Measurements from ENCODE around the gene TDRD7.
A peak's percentile ranks its signal among the peaks of the same experiment; 100 is the strongest.

Gene TDRD7

DNA sequence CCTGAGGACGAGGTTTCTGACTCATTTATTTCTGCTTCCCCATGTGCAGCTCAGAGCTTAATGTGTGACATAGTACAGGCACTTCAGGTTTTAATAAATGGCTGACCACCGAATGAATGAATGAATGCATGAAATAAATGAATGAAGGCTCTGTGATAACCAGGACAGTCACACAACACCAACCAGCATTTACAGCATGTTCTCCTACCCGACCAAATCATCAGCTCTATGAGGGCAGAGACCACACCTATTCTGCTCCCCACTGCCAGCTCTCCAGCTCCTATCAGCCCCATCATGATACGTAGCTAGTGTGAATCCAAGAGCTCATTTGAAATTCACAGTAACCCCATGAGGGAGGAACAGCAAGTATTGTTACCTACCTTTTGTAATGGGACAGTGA lies 94.4 kb downstream of the TDRD7 start:
- DNase-seq (ENCODE audit: low spot score): no peak

DNA sequence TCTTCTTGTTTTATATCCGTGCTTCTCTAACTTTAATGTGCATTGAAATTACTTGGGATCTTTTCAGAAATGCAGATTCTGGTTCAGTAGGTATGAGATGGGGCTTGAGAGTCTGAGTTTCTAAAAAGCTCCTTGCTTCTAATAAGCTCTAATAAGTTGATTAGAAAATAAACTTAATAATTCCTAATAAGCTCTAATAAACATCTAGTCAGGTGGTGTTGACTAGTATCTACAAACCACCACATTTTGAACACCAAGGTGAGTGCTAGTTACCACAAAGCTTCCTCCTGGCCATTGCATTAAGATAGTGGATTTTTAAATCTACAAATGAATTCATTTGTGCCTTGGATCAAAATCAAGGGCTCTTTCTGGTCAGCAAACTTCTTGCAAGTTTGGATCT lies 94.9 kb downstream of the TDRD7 start:
- no peak for DNase-seq (ENCODE audit: low spot score)

DNA sequence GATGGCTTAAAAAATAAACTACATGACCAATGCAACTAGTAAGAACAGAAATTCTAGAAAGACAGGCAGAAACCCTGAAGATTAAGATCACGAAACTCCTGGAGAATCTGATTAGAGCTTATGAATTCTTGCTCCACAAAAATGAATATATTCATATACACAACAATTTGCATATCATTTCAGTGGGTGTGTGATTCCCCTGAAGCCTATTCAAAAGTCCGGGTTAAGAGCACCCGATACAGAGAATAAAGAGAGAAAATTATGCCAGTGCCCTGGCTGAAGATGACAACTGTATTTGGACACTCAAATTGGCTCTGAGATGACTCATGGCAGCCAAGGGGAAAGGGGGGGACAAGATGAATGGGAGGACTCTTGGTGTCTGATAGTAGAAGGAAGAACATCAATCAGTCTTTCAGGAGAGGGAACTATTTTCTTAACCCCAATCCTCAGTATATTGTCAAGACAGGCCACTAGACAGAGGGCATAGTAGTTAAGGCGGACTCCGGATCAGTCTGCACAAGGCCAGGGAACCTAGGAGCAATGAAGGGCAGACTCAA lies 95.6 kb downstream of the TDRD7 start:
- DNase-seq (ENCODE audit: low spot score): no peak

DNA sequence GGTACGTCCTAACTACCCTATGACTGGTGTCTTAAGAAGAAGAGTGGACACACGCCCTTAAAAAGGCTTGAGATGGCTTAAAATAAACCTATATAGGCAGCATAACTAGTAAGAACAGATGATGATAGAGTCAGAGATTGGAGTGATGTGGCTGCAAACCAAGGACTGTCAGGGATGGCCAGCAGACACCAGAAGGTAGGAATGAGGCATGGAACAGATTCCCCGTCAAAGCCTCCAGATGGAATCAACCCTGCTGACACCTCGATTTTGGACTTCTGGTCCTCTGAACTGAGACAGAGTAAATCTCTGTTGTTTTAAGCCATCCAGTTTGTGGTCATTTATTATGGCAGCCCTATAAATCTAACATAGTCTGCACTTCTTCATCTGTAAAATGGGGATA lies 97.0 kb downstream of the TDRD7 start:
- DNase-seq (ENCODE audit: low spot score): no peak

DNA sequence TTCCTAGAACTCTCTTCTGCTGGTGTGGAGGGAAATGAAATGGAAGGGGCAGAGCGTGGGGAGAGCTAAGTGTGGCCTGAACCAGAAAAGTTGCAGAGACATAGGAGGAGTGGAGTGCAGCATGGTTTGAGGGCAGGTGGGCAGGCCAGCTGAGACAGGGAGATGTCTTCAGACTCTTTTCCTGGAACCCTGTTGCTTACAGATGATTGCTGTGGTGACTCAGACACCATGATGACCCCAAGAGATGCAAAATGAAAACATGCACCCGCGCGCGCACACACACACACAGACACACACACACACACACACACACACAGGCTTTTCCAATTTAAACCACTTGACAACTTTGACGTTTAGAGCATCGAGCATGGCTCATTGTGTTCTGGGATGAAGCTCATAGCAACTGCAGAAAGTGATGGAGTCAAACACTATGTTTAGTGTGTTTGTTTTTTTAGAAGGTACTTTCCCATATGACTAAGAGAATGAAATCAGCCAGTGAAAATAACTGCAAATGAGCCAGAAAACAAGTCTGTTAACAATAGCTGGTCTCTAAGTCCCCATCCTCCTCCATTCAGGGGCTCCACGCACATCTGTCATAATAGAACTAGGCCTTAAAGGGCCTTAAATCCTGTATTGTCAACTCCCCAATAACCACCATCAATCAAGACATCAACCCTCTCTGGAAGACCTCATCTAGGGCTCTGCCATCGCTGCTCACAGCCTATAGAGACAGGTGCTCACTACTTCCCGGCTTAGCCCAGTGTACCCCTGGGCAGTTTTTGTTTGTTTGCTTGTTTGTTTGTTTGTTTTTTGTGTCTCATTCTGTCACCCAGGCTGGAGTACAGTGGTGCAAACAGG lies 99.1 kb downstream of the TDRD7 start:
- DNase-seq (ENCODE audit: low spot score): no peak

DNA sequence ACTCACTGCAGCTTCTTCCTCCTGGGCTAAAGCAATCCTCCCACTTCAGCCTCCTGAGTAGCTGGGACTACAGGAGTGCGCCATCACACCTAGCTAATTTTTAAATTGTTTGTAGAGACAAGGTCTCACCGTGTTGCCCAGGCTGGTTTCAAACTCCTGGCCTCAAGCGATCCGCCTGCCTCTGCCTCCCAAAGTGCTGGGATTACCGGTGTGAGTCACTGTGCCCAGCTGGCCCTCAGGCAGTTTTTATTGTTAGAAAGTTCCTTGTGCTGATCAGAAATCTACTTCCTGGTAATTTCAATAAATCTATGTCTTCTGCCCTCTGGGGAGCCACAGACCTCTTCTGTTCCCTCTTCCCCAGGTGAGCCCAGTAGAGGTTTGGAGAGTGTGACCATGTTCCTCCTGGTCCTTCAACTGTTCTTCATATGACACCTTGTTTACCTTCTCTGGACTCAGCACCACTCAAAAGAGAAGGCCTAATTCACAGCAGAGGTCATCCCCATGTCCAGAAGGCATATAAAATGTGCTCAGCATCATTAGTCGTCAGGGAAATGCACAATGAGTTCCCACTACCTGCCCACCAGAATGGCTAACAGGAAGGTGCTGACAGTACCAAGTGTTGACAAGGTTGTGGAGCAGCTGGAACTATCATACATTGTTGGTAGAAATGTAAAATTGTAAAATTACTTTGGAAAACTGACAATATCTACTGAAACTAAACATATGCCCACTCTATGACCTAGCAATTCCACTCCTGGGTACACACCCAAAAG lies 99.9 kb downstream of the TDRD7 start:
- DNase-seq (ENCODE audit: low spot score): no peak

DNA sequence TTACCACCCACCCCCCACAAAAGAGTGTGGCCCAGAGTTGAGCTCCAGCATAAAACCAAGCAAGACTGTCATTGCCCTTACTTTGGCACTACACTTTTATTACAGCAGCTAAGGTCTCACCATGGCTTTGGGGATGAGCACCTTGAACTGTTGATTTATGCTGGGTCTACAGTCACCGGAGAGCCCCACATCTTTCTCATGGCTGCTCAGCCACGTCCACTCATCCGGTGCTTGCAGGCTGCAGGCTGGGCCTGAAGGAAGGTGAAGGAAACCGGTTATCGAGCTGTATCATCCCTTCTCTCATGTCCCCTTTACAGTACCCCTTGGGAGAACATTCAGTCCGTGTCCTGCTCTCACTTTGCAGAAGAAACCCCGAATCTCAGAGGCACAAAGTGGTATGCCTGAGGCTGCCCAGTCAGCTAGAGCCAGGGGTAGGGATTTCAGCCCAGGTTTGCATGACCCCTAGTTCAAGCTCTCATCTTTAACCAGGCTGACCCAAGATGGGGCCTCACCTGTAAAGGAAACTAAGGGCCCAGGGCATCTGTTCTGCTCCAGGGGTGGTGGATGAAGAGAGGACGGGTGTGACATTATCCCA lies 101.2 kb downstream of the TDRD7 start:
- no peak for DNase-seq (ENCODE audit: low spot score)

DNA sequence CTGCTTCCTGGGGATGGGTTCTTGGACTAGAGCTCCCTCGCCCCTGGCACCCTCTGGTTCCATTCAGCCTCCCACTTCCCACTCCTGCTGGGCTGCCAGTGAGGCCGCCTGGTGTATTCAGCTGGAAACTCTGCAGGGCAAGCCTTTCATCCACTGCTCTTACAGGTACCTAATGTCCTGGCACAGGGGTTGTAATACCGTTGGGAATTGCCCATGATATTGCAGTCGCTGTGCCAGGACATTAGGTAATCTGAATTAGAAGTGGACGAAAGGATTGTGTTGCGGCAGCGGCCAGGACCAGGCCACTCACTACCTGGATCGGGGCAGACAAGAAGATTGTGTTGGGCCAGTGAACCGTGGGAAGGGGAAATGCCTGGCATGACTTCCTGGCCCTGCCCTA lies 102.6 kb downstream of the TDRD7 start:
- no peak for DNase-seq (ENCODE audit: low spot score)

DNA sequence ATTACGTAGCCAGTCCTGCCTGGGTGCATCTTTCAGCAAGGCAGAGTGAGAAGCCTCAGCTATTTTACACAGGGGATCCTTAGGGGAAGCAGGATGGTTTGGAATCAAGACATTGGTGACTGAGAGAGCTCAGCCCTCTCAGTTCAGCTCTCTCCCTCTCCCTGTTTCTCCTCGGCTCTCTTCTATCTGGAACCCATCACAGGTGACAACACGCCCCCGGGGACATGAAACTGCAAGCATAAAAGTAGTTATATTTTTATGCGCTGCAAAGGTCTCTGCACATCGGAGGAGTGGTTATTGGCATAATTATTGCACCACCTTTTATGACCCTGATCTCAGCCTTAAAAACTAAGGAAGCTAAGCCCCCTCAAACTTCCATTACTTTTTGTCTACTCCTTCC lies 103.8 kb downstream of the TDRD7 start:
- DNase-seq (ENCODE audit: low spot score): no peak

DNA sequence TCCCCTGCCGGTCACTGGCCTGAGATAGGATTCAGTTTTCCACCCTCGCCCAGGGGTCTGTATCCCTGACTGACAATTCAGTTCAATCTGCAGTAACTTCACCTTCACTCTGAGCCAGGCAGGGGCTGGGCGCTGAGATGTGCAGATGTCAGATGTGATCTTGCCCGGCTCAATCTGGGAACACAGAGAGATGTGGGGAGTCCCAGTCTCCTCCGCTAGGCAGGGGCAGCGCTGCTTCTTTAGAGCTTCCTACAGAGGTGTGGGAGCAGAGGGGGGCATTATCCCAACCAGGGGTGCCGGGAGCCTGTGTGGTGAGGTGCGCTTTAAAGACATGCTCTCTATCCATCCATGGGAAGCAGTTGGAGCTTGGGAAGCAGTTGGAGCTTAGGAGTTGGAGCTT lies 104.2 kb downstream of the TDRD7 start:
- DNase-seq (ENCODE audit: low spot score): no peak

DNA sequence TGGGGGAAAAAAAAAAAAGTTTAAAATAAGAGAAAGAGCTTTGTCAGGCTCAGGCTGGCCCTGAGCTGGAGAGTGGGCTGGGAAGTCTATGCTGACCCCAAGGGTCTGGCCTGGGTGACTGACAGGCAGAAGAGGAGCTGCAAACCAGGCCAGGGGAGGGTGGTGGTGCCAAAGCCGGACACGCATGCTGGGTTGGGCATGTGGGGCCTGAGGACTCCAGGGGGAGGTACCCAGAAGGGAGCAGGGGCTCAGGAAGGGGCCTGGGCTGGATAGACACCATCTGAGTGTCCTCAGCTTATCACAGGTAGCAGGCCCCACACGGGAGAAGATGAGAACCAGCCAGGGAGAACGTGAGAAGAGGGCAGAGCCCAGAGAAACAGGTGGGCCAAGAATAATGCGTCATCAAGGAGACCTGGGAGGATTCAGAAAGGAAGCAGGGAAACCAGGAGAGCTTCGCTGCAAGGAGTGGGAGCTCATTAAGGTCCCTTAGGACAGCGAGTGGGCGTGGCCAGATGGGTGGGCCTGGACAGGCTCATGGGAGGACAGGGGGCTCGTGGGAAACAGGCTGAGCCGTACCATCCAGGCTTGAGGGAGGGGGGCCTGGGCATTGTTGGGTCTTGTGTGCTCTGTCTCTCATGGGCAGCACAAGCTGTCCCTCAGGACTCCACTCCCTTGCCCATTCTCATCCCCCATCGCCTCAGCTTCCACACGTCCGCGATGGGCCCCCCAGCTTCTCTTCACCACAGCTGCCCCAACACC lies 105.6 kb downstream of the TDRD7 start:
- no peak for DNase-seq (ENCODE audit: low spot score)

DNA sequence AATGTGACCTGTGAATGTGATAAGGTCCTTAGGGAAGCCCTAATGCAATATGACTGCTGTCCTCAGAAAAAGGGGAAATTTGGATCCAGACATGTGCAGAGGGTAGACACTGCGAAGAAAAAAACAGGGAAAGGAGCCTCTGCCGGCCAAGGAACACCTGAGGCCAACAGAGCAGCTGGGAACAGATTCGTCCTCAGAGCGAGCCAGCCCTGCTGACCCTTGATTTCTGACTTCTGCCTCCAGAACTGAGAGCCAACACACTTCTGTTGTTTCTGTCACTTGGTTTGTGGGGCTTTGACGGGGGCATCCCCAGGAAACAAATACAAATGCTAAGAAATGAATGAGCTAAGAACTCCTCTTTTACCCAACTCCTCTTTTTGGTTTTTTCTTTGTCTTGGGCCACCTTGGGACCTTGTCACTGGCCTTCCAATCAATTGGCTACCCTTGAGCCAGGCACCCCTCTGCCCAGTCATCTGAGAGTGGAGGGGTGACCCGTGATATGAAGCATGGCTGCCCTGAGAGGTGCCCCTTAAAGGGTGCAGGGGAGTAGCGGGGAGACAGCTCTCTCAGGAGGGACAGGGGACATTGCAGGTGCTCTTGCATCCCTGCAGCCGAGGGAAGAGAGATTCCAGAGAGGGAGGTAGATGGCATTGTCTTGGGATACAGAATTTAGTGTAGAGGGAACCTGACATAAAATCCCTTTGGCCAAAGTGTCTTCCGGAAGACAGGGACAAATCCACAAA lies 106.4 kb downstream of the TDRD7 start:
- DNase-seq (ENCODE audit: low spot score): no peak

DNA sequence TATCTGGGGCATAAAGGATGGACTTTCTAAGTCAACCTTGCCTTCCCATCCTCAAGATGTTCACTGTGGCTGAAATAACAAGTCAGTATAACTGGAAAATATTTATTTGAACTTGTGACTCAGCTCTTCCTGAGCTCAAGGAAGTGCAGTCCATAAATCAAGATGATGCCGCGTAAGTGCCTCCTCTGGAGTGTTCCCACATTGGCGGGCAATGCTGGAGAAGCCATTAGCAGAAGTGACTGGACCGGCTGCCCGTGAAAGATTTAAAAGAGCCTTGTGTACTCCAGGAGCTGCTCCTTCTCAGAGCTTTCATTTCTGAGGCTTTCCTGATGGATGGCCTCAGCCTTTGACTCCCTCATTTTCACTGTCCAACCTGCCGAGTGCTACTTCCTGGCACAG lies 107.0 kb downstream of the TDRD7 start:
- no peak for DNase-seq (ENCODE audit: low spot score)

DNA sequence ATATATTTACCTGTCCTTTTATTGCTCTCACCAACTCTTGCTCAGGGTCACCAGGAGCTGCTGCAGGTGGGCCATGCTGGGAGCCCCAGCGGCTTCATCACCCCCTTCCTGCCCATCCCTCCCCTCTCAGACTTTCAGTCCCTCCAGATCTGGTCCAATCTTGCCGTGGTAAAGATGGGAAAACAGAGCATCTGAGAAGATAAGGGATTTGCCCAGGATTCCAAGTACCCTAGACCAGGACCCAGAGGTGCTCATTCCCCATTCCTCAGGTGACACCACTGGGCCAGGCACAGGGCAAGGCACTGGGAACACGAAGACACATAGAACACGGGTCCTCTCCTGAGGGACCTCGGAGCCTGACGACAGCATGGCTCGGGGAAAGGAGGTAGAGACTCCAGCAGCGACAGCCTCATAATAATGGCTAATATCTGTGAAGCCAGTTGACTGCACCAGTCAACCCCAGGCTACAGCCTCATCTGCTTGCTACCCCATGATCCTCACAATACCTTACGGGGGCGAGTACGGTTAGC lies 107.6 kb downstream of the TDRD7 start:
- DNase-seq (ENCODE audit: low spot score): no peak

DNA sequence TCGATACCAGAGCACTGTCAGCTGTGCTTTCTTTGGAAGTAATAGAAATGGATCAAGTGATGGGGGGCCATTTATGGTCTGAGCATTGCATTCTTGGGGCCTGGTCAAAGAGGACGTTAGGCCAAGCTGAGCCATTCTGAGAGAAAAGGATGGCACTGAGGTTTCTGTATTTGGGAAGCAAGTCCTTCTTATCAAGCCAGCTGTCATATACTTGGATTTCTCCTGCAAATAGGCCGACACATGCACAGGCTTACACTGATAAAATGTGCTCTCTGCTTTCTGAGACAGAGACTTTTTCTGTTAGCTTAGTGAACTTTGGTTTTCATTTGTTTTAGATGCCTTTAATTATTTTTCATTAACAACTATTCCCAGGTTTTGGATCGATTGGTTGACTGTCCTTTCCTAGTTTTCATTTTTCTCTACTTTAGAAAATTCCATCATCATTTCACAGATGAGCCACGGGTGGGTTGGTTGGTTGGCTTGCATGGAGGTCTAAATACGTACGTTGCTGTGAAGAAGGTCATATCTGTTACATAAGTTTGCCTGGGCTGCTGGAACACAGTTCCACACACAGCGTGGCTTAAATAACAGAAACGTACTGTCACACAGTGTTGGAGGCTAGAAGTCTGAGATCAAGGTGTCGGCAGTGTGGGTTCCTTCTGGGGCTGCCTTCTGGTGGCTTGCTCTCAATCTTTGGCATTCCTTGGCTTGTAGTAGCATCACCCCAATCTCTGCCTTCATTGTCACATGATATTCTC lies 109.9 kb downstream of the TDRD7 start:
- no peak for DNase-seq (ENCODE audit: low spot score)

DNA sequence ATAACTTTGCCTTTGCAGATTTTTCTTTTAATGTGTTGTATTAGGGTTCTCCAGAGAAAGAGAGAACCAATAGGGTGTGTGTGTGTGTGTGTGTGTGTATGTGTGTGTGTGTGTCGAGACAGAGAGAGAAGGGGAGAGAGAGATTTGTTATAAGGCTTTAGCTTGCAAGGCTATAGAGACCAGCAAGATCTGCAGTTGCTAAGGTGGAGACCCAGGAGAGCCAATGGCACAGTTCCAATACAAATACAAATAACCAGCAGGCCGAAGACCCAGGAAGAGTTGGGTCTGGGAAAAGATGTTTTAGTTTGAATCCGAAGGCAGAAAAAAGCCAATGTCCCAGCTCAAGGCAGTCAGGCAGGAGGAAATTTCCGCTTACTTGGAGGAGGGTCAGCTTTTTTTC lies 112.5 kb downstream of the TDRD7 start:
- DNase-seq (ENCODE audit: low spot score): no peak

DNA sequence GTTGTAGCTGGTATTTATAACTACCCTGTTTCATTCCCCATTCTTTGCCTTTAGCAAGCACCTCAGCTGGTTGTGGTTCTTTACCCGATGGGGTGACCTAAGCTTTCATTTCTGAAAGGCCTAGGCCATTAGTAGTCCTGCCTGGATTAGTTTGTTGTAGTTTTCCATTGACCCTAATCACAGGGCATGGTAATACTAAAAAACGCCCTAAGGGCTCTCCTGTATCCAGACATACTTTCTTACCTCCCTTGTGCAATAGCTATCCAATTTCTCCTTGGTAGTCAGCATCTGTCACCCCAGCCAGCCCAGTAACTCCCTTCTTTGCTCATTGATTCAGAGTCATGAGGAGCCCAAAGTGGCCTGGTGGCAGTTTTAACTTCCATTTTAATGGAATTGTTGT lies 113.6 kb downstream of the TDRD7 start:
- no peak for DNase-seq (ENCODE audit: low spot score)

DNA sequence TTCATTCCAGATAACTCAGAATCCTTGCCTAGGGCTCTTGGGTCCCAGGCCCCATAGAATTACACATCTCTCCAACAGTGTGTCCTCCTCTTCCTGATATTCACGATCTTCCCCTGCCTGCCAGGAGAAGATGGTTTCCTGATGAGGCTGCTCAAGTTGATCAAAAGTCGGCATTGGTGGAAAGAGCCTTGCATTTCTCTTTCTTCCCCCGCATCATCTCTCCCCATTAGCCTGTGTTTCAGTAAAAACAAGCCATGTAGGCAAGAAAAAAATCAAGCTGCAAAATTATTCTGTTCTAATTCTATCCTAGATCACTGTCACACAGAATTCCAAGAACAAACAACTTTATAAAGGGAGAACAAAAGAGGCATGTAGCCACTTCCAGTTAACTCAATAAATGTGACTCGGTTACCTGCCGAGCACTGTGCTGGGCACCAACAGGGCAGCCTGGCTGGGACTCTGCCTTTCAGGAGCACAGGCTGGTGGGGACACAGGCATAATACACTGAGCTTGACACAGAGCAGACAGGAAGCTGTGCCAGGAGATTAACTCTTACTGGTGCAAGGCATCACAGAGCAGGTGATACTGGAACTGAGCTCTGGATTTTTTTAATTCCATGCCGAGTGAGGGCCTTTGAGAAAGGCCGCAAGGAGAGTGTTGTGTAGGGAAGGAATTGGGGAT lies 115.1 kb downstream of the TDRD7 start:
- DNase-seq (ENCODE audit: low spot score): no peak

DNA sequence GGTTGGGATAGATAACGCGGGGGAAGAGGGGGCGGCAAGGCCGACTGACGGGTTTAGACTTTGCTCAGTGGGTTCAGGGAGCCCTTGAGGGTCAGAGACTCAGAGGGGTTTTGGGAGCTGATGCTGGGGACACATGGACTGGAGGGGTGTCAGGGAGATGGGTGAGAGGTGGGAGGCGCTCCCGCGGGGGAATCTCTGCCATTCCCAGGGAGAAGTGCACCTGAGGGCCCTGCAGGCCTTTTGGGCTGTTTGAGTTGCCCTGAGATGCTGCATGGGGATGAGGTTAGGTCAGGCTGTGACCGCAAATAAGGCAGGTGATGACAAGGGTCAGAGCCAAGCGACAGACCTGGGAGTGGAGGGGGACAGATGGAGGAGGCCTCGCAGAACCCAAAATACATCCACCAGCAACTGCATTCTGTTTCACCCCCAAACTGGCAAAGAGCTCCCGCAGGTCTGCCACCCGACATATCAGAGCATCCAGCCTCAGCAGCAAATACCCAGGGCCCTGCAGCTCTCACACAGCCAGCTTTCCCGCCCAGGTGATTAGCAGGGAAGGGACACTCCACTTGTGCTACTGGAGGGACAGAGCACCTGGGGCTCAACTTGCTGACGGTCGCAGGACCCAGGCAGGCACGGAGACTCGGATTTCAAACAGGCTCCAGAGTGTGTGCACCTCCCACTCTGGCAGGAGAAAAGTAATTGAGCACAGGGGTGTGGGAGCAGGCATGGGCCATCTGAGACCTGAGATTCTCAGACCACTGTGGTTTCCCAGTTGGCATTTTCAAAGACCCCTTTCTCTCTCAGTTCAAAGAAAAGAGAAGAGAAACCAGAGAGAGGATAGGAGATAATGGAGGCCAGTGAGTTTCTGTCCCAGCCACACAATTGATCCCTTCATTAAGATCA lies 116.0 kb downstream of the TDRD7 start:
- DNase-seq (ENCODE audit: low spot score): peak; percentile 37
